Chondrocyte (in vitro differentiated cells): ENCODE data around the gene MARK3. TPM values are rescaled to one million over a fixed set of nuclear protein-coding genes. Genes with fewer than 3 reads are reported as not detected.

ENCODE experiments used
- DNase-seq: peaks from one replicate; pipeline ENCODE4 v3.0.0; 2021; ENCODE audit warnings: mixed read lengths, low spot score
- H3K27ac Mint-ChIP-seq: one replicate; pipeline ENCODE4 v1.8.0; 2021; ENCODE audit warnings: mild to moderate bottlenecking, moderate library complexity, mixed read lengths; ENCODE audit not compliant: unreplicated experiment
- H3K27me3 Mint-ChIP-seq: 2 replicates; pipeline ENCODE4 v1.8.0; 2021; ENCODE audit warnings: low read depth, mixed read lengths
- H3K36me3 Mint-ChIP-seq: 2 replicates; pipeline ENCODE4 v1.8.0; 2021; ENCODE audit warnings: low read depth, mixed read lengths
- H3K4me1 Mint-ChIP-seq: 2 replicates; pipeline ENCODE4 v1.8.0; 2021; ENCODE audit warnings: low read depth, mild to moderate bottlenecking, mixed read lengths
- H3K4me3 Mint-ChIP-seq: one replicate; pipeline ENCODE4 v1.8.0; 2021; ENCODE audit warnings: mild to moderate bottlenecking, moderate library complexity, mixed read lengths; ENCODE audit not compliant: unreplicated experiment
- H3K9me3 Mint-ChIP-seq: 2 replicates; pipeline ENCODE4 v1.8.0; 2021; ENCODE audit warnings: low read depth, mixed read lengths
- CTCF ChIP-seq: fragments of 200-600 bp; sonication (generic); IDR thresholded peaks from 2 replicates; pipeline ENCODE4 v1.5.0; 2021; ENCODE audit warnings: antibody characterized with exemption, mild to moderate bottlenecking, moderate library complexity
- total RNA-seq: library from RNA; stranded (reverse); gene quantifications from 3 replicates; pipeline ENCODE4 v1.2.1, GENCODE V29; 2021

The MARK3 gene
- total RNA-seq, 1 donor from 2014 or later: 65.1 TPM

- H3K27me3 Mint-ChIP-seq: no peaks in the 10 kb centered on the region
- H3K36me3 Mint-ChIP-seq: no peaks in the 10 kb centered on the region
- H3K9me3 Mint-ChIP-seq: no peaks in the 10 kb centered on the region
- H3K27ac Mint-ChIP-seq: no peak overlapping the region
- H3K4me1 Mint-ChIP-seq: peaks cover 23% of the 10 kb centered on the region
- no peak for TF ChIP-seq CTCF
- DNase-seq: no peak
- H3K4me3 Mint-ChIP-seq: no peak overlapping the region
Measured at GRCh38 chr14:103535081-103535890, 150.1 kb downstream of the MARK3 start.

DNA sequence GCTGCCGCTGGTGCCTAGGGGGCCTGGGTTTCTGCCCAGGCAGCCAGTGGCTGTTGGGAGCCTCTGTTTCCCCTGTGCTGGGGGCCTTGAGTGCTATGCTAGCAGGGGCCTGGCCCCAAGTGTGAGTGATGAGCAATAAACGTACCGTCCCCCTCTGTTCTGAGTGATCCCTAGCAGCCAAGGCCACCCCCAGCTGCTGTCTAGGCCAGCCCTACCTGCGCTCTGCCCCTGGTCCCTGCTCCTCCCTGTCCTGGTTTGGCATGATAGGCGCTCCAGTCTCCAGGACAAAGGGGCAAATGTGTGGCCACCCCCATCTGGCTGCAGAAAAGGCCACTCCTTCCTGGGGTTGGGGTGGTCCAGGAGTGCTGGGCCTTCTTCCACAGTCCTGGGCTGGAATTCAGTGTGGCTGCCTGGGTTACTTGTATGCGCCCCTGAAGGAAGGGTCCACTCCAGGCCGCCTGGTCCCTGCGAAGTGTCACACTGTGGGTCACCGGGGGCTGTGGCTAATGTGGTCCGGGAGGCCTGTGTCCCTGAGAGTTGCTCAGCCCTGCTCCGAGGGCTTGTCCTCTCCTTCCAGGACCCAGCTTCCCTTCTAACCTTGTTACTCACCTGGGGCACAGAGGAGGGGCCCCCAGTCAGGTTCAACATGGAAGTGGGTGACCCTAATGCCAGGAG is 150.8 kb downstream of the MARK3 start:
- no peak for TF ChIP-seq CTCF
- Mint-ChIP-seq H3K4me1 (peaks cover 25% of the 10 kb centered on the region), H3K9me3 (no peaks in the 10 kb centered on the region), H3K36me3 (no peaks in the 10 kb centered on the region), H3K4me3 (no peak overlapping the region), H3K27ac (no peak overlapping the region), H3K27me3 (no peaks in the 10 kb centered on the region)
- DNase-seq: no peak

DNA sequence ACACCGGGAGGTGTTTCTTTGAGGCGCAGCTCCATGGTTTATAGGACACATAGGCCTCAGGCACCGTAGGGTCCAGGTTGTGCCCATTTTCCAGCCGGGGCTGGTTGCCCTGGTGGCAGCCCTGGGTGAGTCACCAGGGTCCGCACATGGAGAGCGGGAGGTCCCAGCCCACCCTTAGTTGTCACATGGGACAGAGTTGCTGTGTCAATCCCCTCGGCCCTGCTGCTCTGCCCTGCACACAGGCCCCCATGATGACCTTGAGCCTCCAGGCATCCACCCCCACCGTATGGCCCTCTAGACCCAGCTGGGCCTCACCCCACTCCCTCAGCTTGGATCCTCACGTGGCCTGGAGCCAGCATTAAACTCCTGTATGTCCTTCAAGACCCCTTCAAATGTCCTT is 151.5 kb downstream of the MARK3 start:
- no peak for DNase-seq
- no peaks in the 10 kb centered on the region for H3K9me3 Mint-ChIP-seq
- no peaks in the 10 kb centered on the region for H3K27me3 Mint-ChIP-seq
- no peak for TF ChIP-seq CTCF
- no peaks in the 10 kb centered on the region for H3K36me3 Mint-ChIP-seq
- H3K4me1 Mint-ChIP-seq: peaks cover 27% of the 10 kb centered on the region
- no peak overlapping the region for H3K4me3 Mint-ChIP-seq
- H3K27ac Mint-ChIP-seq: no peak overlapping the region

DNA sequence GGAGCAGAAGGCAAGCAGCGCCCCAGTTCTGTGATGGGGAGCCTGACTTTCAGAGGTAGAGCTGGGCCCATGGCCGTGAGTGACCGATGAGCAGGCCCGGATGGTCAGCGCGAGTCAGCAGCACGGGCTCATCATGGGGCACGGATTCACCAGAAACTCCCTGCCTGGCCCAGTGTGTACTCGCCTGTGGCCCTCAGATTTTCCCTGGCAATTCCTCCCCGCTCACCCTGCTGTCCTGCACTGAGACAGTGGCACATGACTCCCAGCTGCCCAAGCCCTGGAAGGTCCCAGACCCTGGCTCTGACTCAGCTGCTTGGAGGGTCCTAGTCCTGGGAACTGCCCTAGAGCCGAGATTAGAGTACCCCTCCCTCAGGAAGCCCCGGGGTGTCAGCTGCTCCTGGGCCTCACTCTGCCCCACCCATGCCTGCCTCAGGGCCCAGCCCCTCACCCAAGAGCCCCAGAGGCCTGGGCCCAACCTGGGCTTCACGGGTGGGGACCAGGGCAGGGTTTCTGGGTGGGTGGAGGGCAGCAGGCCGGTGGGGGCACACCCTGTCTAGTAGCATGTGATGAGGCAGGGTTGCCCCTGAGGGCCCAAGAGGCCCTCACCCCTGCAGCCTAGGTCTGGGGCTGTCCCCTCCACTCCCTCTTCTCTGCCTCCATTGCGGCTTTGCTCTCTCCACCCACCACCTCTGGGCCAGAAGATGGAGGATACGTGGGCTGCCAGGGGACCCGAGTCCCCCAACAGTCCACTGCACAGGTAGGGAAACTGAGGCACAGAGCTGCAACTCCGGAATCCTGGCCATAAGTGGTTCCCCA is 152.2 kb downstream of the MARK3 start:
- Mint-ChIP-seq H3K36me3 (no peaks in the 10 kb centered on the region), H3K9me3 (no peaks in the 10 kb centered on the region), H3K4me1 (peaks cover 33% of the 10 kb centered on the region), H3K27ac (no peak overlapping the region), H3K27me3 (no peaks in the 10 kb centered on the region), H3K4me3 (no peak overlapping the region)
- no peak for DNase-seq
- TF ChIP-seq CTCF: no peak
